K562 treated with DMSO at 1 percent for 24 hours (cell line): ENCODE results near the gene DNAJA1. TPM values are rescaled to one million over a fixed set of nuclear protein-coding genes. Genes with fewer than 3 reads are reported as not detected.

ENCODE experiments used
- total RNA-seq: library from RNA; unstranded; fragments of 300-600 nt; gene quantifications from 2 replicates; pipeline ENCODE4 v1.2.3, GENCODE V29; 2022; ENCODE audit warnings: low read depth; ENCODE audit not compliant: insufficient read depth

Gene DNAJA1
- total RNA-seq: 114 and 146 TPM in 2 replicates

DNA sequence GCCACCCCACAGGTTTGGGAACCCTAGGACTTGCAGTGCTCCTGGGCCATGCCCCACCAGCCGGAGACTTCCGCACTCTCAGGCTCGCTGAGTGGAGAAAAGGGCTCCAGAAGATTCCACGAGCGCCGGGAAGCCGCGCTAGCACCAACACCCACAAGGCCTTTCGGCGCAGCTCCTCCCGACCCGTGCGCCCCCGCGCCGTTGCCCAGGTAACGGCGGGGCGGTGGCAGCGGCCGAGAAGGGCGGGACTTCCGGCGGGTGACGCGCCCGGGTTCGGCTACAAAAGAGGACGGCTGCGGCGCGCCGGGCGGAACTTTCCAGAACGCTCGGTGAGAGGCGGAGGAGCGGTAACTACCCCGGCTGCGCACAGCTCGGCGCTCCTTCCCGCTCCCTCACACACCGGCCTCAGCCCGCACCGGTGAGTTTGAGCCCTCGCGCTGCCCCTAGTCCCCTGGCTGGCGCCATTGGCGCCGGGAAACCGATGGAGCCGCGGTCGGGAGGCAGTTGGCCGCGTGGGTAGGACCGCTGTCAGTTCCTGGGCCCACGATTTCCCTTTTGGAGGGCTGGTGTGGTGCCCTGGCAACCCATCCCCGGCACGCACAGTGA lies at the start of gene DNAJA1:
DNAJA1 (plus strand) TSS at position 308 of the 606 bp plus-strand sequence. CDS start 1,212 bp downstream, outside the sequence.

DNA sequence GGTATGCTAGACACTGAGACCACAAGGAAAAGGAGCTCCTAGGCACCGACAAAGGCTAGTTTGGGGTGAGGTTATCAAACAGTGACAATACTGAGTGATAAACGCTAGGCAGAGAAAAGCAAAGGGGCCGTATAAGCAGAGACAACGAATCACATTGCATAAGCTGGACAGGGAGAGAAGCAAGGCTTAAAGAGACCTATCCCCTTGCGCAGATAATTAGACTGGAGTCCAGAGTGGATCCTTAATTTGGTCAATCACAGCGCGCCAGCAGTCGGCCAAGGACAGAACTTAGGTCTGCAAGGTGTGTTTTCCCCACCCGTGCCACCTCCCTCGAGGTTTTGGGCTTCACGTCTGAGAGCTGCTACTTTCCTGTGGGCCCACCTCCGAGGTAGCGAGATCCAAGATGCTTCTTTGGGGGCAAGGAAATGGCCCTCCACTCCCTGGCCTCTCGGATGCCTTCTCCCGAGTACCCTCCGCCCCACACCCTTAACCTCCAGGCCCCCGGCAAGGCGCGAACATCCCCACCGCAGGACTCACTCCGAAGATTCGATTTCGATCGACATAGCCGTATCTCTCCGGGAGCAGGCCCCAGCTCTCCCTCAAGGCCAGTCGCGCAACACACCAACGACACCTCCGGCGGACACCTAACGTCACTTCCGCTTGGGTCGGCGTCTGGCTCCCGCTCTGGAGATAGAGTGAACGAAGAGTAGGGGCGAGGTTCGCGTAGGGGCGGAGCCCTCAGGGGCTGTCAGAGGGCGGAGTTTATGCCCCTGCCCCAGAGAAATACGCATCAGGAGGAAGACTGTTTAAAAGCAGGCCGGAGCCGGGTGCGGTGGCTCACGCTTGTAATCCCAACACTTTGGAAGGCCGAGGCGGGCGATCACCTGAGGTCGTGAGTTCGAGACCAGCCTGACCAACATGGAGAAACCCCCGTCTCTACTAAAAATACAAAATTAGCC lies 51.3 kb downstream of the DNAJA1 start, which contains the start of gene SMU1:
SMU1 (minus strand) TSS at position 629 of the 959 bp plus-strand sequence; CDS start at position 563, 66 bp downstream.

Other genes with a start within 250 kb of the DNAJA1 start
- not detected in 2 replicates for gene TMEM215, start 241.7 kb upstream of the DNAJA1 start, total RNA-seq
- 28.2 and 33.2 TPM in 2 replicates for gene APTX, start 23.6 kb upstream of the DNAJA1 start, total RNA-seq
- gene SMU1, start 51.4 kb downstream of the DNAJA1 start, total RNA-seq: 7.8 and 8.9 TPM in 2 replicates
- 31.5 and 32.3 TPM in 2 replicates for gene B4GALT1, start 142.1 kb downstream of the DNAJA1 start, total RNA-seq
- 7.5 and 8.7 TPM in 2 replicates for gene SPINK4, start 214.9 kb downstream of the DNAJA1 start, total RNA-seq
- 102 and 116 TPM in 2 replicates for gene BAG1, start 239.4 kb downstream of the DNAJA1 start, total RNA-seq
- 43.9 and 51.5 TPM in 2 replicates for gene CHMP5, start 239.8 kb downstream of the DNAJA1 start, total RNA-seq